ENCODE measurements around the gene AICDA.

DNA sequence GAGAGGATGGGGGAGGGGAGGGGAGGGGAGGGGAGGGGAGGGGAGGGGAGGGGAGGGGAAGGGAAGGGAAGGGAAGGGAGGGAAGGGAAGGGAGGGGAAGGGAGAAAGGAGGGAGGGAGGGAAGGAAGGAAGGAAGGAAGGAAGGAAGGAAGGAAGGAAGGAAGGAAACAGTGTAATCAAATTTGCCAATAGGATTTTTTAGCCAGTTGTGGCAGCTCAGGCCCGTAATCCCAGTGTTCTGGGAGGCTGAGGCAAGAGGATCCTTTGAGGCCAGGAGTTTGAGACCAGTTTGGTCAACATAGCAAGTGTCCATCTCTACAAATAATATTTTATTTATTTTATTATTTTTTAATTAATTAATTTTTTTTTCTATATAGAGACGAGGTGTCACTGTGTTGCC is 19.4 kb downstream of the AICDA start:
- TF ChIP-seq POLR2A (IDR thresholded peaks at IDR 0.05; ENCODE audit: low read length) (no peak), GATA1 (IDR thresholded peaks at IDR 0.05; ENCODE audit: low read depth, low read length) (no peak)
